Epidermal melanocyte (primary cell): ENCODE data around the gene RPL12.

Source experiments
- DNase-seq: peaks from one replicate; pipeline ENCODE4 v3.0.0; 2011; ENCODE audit warnings: low spot score; ENCODE audit not compliant: insufficient read length

Gene RPL12

GRCh38 chr9:127450830-127451607, at the start of gene RPL12, which contains the start of gene LRSAM1:
Gene RPL12 (minus strand): TSS chr9:127451406. CDS start chr9:127451317, 89 bp downstream.
Gene LRSAM1 (plus strand): TSS chr9:127451510. CDS start chr9:127454528, 3,018 bp downstream.
- DNase-seq, result peak; percentile 95

- DNase-seq, result no peak
Observed at GRCh38 chr9:127500862-127501261, 49.7 kb upstream of the RPL12 start.

- no peak for DNase-seq
Observed at GRCh38 chr9:127500399-127500798, 49.2 kb upstream of the RPL12 start.

GRCh38 chr9:127498298-127498697, 47.1 kb upstream of the RPL12 start:
- DNase-seq, result no peak

GRCh38 chr9:127497656-127498290, 46.6 kb upstream of the RPL12 start:
- no peak for DNase-seq

GRCh38 chr9:127496974-127497373, 45.8 kb upstream of the RPL12 start:
- DNase-seq, result no peak

- no peak for DNase-seq
Observed at GRCh38 chr9:127495884-127496555, 44.8 kb upstream of the RPL12 start.

- DNase-seq, result no peak
Observed at GRCh38 chr9:127494304-127494702, 43.1 kb upstream of the RPL12 start.

GRCh38 chr9:127493592-127494303, 42.5 kb upstream of the RPL12 start:
- no peak for DNase-seq

GRCh38 chr9:127492616-127493015, 41.4 kb upstream of the RPL12 start:
- DNase-seq, result no peak

- DNase-seq, result no peak
Observed at GRCh38 chr9:127491516-127491915, 40.3 kb upstream of the RPL12 start.

GRCh38 chr9:127490535-127491230, 39.5 kb upstream of the RPL12 start:
- DNase-seq, result no peak

- DNase-seq, result no peak
Observed at GRCh38 chr9:127489471-127490115, 38.4 kb upstream of the RPL12 start.

- no peak for DNase-seq
Observed at GRCh38 chr9:127488946-127489345, 37.7 kb upstream of the RPL12 start.

GRCh38 chr9:127485995-127486394, 34.8 kb upstream of the RPL12 start:
- DNase-seq, result no peak

GRCh38 chr9:127482662-127483061, 31.5 kb upstream of the RPL12 start:
- DNase-seq, result no peak

GRCh38 chr9:127479507-127480081, 28.4 kb upstream of the RPL12 start:
- DNase-seq, result no peak

- no peak for DNase-seq
Observed at GRCh38 chr9:127474592-127474991, 23.4 kb upstream of the RPL12 start.

- no peak for DNase-seq
Observed at GRCh38 chr9:127473932-127474331, 22.7 kb upstream of the RPL12 start.

- no peak for DNase-seq
Observed at GRCh38 chr9:127473501-127473900, 22.3 kb upstream of the RPL12 start.
